A673 (cell line): Measurements from ENCODE around the gene UBD. TPM values are rescaled to one million over a fixed set of nuclear protein-coding genes. Genes with fewer than 3 reads are reported as not detected.

Experiments
- BruUV-seq: library from RNA; stranded (reverse); fragments of 400-500 nt; replicated peaks from 2 replicates; lab custom pipeline; 2021; lab: Mats Ljungman, UMichigan
- CTCF ChIA-PET: fragments of 300-600 bp; sonication (Branson Sonifier 250); formaldehyde crosslinking; loops from one replicate; lab custom pipeline; 2022; ENCODE audit warnings: antibody characterized with exemption; lab: Charles Lee
- POLR2A ChIA-PET: fragments of 300-600 bp; sonication (Branson Sonifier 250); formaldehyde crosslinking; loops from one replicate; lab custom pipeline; 2022; ENCODE audit warnings: antibody characterized with exemption; ENCODE audit not compliant: low non-redundant PET; lab: Charles Lee
- DNase-seq: peaks from one replicate; pipeline ENCODE4 v3.0.0-alpha.2; 2015; ENCODE audit warnings: low spot score
- H3K27ac ChIP-seq: fragments of 200-600 bp; sonication (generic); 2 replicates; pipeline ENCODE4 v1.5.1; 2016; ENCODE audit warnings: mixed run types, low read depth, mild to moderate bottlenecking, mixed read lengths, antibody characterized with exemption, low read length; ENCODE audit not compliant: poor library complexity, severe bottlenecking
- H3K27me3 ChIP-seq: fragments of 200-600 bp; sonication (generic); replicated peaks from 2 replicates; pipeline ENCODE4 v1.6.1; 2017; ENCODE audit warnings: mixed run types, low read depth, mild to moderate bottlenecking, mixed read lengths, antibody characterized with exemption, low read length; ENCODE audit not compliant: insufficient read depth, poor library complexity
- H3K36me3 ChIP-seq: fragments of 200-600 bp; sonication (generic); 2 replicates; pipeline ENCODE4 v1.6.1; 2016; ENCODE audit warnings: mixed run types, mild to moderate bottlenecking, mixed read lengths, antibody characterized with exemption, low read length; ENCODE audit not compliant: insufficient read depth, poor library complexity, severe bottlenecking
- H3K4me1 ChIP-seq: fragments of 200-600 bp; sonication (generic); 2 replicates; pipeline ENCODE4 v1.6.1; 2017; ENCODE audit warnings: mixed run types, mild to moderate bottlenecking, mixed read lengths, antibody characterized with exemption, low read length; ENCODE audit not compliant: insufficient read depth, poor library complexity, severe bottlenecking
- H3K4me3 ChIP-seq: fragments of 200-600 bp; sonication (generic); 2 replicates; pipeline ENCODE4 v1.5.1; 2016; ENCODE audit warnings: low read depth, mixed run types, mild to moderate bottlenecking, mixed read lengths, low read length; ENCODE audit not compliant: poor library complexity, severe bottlenecking
- H3K9me3 ChIP-seq: fragments of 200-600 bp; sonication (generic); 2 replicates; pipeline ENCODE4 v1.6.1; 2016; ENCODE audit warnings: mixed run types, low read depth, mild to moderate bottlenecking, mixed read lengths, antibody characterized with exemption, low read length; ENCODE audit not compliant: poor library complexity, severe bottlenecking
- EZH2 ChIP-seq: fragments of 200-600 bp; sonication (generic); IDR thresholded peaks from 2 replicates; pipeline ENCODE4 v1.6.1; 2017; ENCODE audit warnings: borderline replicate concordance, low read depth, mild to moderate bottlenecking, mixed read lengths, antibody characterized with exemption, low read length; ENCODE audit not compliant: poor library complexity, severe bottlenecking
- intact Hi-C: fragments of 100-400 bp; cut with micrococcal nuclease; formaldehyde crosslinking; loops from one replicate; pipeline ENCODE4 v1.10.0; 2022; ENCODE audit not compliant: unreplicated experiment
- total RNA-seq: library from RNA; stranded (reverse); gene quantifications from 2 replicates; pipeline ENCODE4 v1.2.3, GENCODE V29; 2021
- TF ChIP-seq, protein P1 (sequence below): fragments of 300-800, 200-600 bp; sonication (generic); conservative IDR thresholded peaks from 2 replicates; pipeline ENCODE4 v1.5.1; 2017; ENCODE audit warnings: low read depth, mild to moderate bottlenecking, antibody characterized with exemption, low read length, moderate library complexity, mixed read lengths

The UBD gene
- total RNA-seq, 1 experiment from 2014 or later: not detected

- CTCF ChIA-PET: no interaction called here
- no peaks in the 10 kb centered on the region for H3K4me1 ChIP-seq
- DNase-seq: no peak
Measured at GRCh38 chr6:29520232-29520631, 39.3 kb downstream of the UBD start.

GRCh38 chr6:29519291-29520010, 40.1 kb downstream of the UBD start:
- Histone ChIP-seq H3K27ac (no peak overlapping the region), H3K9me3 (peaks cover 9% of the 10 kb centered on the region), H3K36me3 (no peaks in the 10 kb centered on the region), H3K4me3 (no peak overlapping the region), H3K4me1 (no peaks in the 10 kb centered on the region), H3K27me3 (peaks cover 15% of the 10 kb centered on the region)
- intact Hi-C loops: no loop called here
- no peak for DNase-seq
- TF ChIP-seq, protein P1, sequence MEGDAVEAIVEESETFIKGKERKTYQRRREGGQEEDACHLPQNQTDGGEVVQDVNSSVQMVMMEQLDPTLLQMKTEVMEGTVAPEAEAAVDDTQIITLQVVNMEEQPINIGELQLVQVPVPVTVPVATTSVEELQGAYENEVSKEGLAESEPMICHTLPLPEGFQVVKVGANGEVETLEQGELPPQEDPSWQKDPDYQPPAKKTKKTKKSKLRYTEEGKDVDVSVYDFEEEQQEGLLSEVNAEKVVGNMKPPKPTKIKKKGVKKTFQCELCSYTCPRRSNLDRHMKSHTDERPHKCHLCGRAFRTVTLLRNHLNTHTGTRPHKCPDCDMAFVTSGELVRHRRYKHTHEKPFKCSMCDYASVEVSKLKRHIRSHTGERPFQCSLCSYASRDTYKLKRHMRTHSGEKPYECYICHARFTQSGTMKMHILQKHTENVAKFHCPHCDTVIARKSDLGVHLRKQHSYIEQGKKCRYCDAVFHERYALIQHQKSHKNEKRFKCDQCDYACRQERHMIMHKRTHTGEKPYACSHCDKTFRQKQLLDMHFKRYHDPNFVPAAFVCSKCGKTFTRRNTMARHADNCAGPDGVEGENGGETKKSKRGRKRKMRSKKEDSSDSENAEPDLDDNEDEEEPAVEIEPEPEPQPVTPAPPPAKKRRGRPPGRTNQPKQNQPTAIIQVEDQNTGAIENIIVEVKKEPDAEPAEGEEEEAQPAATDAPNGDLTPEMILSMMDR: no peak
- no peak for TF ChIP-seq EZH2
- BruUV-seq: no TSS peak
- ChIA-PET POLR2A (no interaction called here), CTCF (no interaction called here)

More at GRCh38 chr6:29520232-29520631, 39.3 kb downstream of the UBD start:
- BruUV-seq: no TSS peak
- H3K36me3 ChIP-seq: no peaks in the 10 kb centered on the region
- no peak overlapping the region for H3K27ac ChIP-seq
- peaks cover 15% of the 10 kb centered on the region for H3K27me3 ChIP-seq
- TF ChIP-seq, protein P1: no peak
- no peak for TF ChIP-seq EZH2
- no peak overlapping the region for H3K4me3 ChIP-seq
- intact Hi-C loops: no loop called here
- H3K9me3 ChIP-seq: peaks cover 9% of the 10 kb centered on the region
- POLR2A ChIA-PET: no interaction called here

DNA sequence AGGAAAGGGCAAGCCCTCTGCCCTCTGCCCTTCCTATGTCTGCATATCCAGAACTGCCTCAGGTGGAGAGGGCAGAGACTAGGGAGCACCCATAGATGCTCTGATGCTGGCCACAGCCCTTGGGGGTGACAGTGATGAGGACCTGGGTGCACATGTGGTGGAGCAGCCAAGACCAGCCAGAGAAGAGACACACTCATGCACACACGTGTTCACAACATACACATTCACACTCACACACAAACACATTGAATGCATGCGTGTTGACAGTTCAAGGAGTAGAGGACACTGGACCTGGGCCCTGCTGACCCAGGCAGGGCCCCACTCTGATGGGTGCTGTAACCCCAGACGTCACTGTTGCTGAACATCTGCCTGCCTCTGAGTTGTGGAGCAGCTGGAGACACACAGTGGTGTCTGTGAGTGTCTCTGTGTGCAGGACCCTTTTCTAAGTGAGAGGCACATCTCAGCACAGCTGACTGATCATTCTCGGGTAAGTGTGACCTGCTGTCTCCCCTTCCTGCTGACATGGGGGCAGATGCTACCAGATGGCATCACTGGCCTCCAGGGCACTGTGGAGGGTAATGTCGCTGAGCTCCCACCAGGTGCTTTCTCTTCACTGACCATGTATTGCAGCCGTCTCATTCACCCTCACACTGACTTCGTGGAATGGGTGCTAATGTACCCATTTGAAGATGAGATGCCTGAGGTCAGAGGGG, 41.6 kb downstream of the UBD start:
- H3K36me3 ChIP-seq: no peaks in the 10 kb centered on the region
- ChIA-PET POLR2A (no interaction called here), CTCF (no interaction called here)
- H3K9me3 ChIP-seq: peaks cover 3% of the 10 kb centered on the region
- H3K4me1 ChIP-seq: no peaks in the 10 kb centered on the region
- no peak for DNase-seq
- peaks cover 4% of the 10 kb centered on the region for H3K27me3 ChIP-seq
- no TSS peak for BruUV-seq
- intact Hi-C loops: no loop called here
- TF ChIP-seq, protein P1: no peak
- TF ChIP-seq EZH2: no peak
- H3K4me3 ChIP-seq: no peak overlapping the region
- H3K27ac ChIP-seq: no peak overlapping the region
